CD4-positive, alpha-beta T cell (primary cell): Measurements from ENCODE around the gene NLRP11. TPM values are rescaled to one million over a fixed set of nuclear protein-coding genes. Genes with fewer than 3 reads are reported as not detected.
"Not testable (repeated sequence)": the region's sequence is repeated elsewhere in the genome, so short reads cannot be mapped to it uniquely, and the experiment has no call there.

Experiments used
- ATAC-seq: fragments of 200-7000 bp; cut with Tn5 transposase; one replicate; pipeline ENCODE4 v1.10.0; 2022; ENCODE audit warnings: mild to moderate bottlenecking; ENCODE audit not compliant: poor library complexity
- CTCF ChIA-PET: fragments of 350-600 bp; sonication (Branson Sonifier 250); formaldehyde crosslinking; loops from one replicate; lab custom pipeline; 2021; ENCODE audit warnings: antibody characterized with exemption, inconsistent platforms; lab: Charles Lee
- POLR2A ChIA-PET: fragments of 350-600 bp; sonication (Branson Sonifier 250); formaldehyde crosslinking; loops from one replicate; lab custom pipeline; 2021; ENCODE audit warnings: antibody characterized with exemption, inconsistent platforms; lab: Charles Lee
- DNase-seq, 14 experiments: peaks; one replicate each; pipeline ENCODE4 v3.0.0-alpha.2; 2013 to 2020; ENCODE audit warnings: mixed read lengths in 2 of 14
- H3K27ac ChIP-seq, 2 donors: one replicate each; pipeline versions ENCODE4 v1.5.1 to v1.7.0; 2013; ENCODE audit warnings: low read length in 2 of 2, low read depth in 1 of 2, mild to moderate bottlenecking in 1 of 2
- H3K27me3 ChIP-seq, 2 experiments: 1 replicate in 1 of 2; 2 replicates in 1 of 2; pipeline versions ENCODE4 v1.6.1 to v1.7.0; 2013; ENCODE audit warnings: low read length in 2 of 2, control low read depth in 1 of 2, mild to moderate bottlenecking in 1 of 2, moderate library complexity in 1 of 2; ENCODE audit not compliant: insufficient read depth in 2 of 2, control insufficient read depth in 1 of 2
- H3K36me3 ChIP-seq: one replicate; pipeline ENCODE4 v1.6.1; 2013; ENCODE audit warnings: low read length, control low read depth; ENCODE audit not compliant: insufficient read depth
- H3K4me1 ChIP-seq: one replicate; pipeline ENCODE4 v1.6.1; 2013; ENCODE audit warnings: low read length, control low read depth; ENCODE audit not compliant: insufficient read depth
- H3K4me3 ChIP-seq: one replicate; pipeline ENCODE4 v1.5.1; 2013; ENCODE audit warnings: mild to moderate bottlenecking, low read length, moderate library complexity
- H3K9me3 ChIP-seq, 2 experiments: 1 replicate in 1 of 2; 2 replicates in 1 of 2; pipeline versions ENCODE4 v1.6.1 to v1.7.0; 2013; ENCODE audit warnings: low read length in 2 of 2, mild to moderate bottlenecking in 2 of 2, control low read depth in 1 of 2, moderate library complexity in 1 of 2; ENCODE audit not compliant: control insufficient read depth in 1 of 2, insufficient read depth in 1 of 2
- H3K27ac Mint-ChIP-seq: one replicate; pipeline ENCODE4 v1.8.0; 2020; ENCODE audit warnings: mixed read lengths
- H3K27me3 Mint-ChIP-seq: one replicate; pipeline ENCODE4 v1.8.0; 2021; ENCODE audit warnings: mixed read lengths
- H3K36me3 Mint-ChIP-seq: one replicate; pipeline ENCODE4 v1.8.0; 2021; ENCODE audit warnings: low read depth, mixed read lengths
- H3K4me1 Mint-ChIP-seq: one replicate; pipeline ENCODE4 v1.8.0; 2021; ENCODE audit warnings: low read depth, mixed read lengths
- H3K4me3 Mint-ChIP-seq: one replicate; pipeline ENCODE4 v1.8.0; 2020; ENCODE audit warnings: mild to moderate bottlenecking, mixed read lengths
- H3K9me3 Mint-ChIP-seq: one replicate; pipeline ENCODE4 v1.8.0; 2020; ENCODE audit warnings: mixed read lengths
- intact Hi-C, 2 experiments: fragments of 100-400 bp; cut with DNase I in 1 of 2; cut with micrococcal nuclease in 1 of 2; formaldehyde crosslinking; loops; one replicate each; pipeline versions ENCODE4 v1.15.1 to v1.9.0; 2023 to 2025; cut with DNase I, micrococcal nuclease
- total RNA-seq, 174 experiments: library from RNA in 2 of 174; stranded (reverse) in 2 of 174; gene quantifications; one replicate each; pipeline ENCODE4 v1.2.3 and lab custom pipeline; 2021 to 2026
- TF ChIP-seq, protein P1 (sequence below): fragments of 200-600 bp; IDR thresholded peaks from one replicate; pipeline ENCODE4 v1.8.0; 2022; ENCODE audit warnings: antibody characterized with exemption, mild to moderate bottlenecking

The NLRP11 gene
- total RNA-seq, 2 experiments from 2014 or later, result not detected

DNA sequence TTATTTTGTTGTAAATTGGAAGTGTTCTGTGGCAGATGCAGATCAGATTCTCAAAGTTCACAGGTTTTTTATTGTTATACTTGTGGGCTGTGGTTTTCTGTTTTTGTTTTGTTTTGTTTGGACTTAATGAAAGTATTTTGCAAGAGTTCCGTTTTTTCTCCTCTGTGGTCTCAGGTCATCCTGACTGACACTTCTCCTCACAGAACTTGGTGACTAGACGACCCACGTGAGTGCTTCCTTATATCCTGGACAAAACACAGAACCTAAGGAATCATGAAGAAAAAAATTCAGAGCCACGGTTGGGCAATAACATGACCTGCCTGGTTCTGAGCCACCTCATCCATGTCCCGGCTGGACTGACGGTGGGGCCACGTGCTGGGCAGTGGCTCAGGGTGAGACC, 65.3 kb downstream of the NLRP11 start:
- no peak overlapping the region for H3K27ac ChIP-seq
- H3K4me1 ChIP-seq, result no peaks in the 10 kb centered on the region
- Mint-ChIP-seq H3K36me3 (no peaks in the 10 kb centered on the region), H3K27me3 (peaks cover 33% of the 10 kb centered on the region), H3K9me3 (no peaks in the 10 kb centered on the region), H3K27ac (no peak overlapping the region), H3K4me3 (no peak overlapping the region), H3K4me1 (no peaks in the 10 kb centered on the region)
- intact Hi-C loops, result no loop called here
- ATAC-seq (no peak), DNase-seq (peak in 2 of 14 experiments; percentile 18 to 24)
- H3K36me3 ChIP-seq, result no peaks in the 10 kb centered on the region
- TF ChIP-seq, protein P1, sequence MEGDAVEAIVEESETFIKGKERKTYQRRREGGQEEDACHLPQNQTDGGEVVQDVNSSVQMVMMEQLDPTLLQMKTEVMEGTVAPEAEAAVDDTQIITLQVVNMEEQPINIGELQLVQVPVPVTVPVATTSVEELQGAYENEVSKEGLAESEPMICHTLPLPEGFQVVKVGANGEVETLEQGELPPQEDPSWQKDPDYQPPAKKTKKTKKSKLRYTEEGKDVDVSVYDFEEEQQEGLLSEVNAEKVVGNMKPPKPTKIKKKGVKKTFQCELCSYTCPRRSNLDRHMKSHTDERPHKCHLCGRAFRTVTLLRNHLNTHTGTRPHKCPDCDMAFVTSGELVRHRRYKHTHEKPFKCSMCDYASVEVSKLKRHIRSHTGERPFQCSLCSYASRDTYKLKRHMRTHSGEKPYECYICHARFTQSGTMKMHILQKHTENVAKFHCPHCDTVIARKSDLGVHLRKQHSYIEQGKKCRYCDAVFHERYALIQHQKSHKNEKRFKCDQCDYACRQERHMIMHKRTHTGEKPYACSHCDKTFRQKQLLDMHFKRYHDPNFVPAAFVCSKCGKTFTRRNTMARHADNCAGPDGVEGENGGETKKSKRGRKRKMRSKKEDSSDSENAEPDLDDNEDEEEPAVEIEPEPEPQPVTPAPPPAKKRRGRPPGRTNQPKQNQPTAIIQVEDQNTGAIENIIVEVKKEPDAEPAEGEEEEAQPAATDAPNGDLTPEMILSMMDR, result no peak
- H3K27me3 ChIP-seq, result peaks cover 9 to 13% of the 10 kb centered on the region in 2 experiments
- H3K9me3 ChIP-seq, result peaks cover 5 to 7% of the 10 kb centered on the region in 2 experiments
- POLR2A ChIA-PET, result no interaction called here
- CTCF ChIA-PET, result no interaction called here
- no peak overlapping the region for H3K4me3 ChIP-seq

DNA sequence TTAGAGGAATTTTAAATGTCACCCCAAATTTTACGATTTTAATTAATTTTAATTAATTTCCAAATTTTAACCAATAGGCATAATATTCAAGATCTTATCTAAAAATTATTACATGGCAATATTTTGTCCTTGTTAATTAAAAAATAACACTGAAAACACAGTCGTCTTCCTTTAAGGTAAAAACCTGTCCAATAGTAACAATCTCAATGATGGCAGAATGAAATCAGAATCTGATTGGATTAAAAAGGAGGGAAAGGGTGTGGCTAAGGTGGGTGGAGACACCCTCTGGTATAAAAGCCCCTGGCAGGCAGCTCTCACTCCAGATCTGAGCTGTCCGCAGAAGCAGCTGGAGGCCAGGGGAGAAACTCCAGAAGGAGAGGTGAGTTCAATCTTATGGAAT, 73.0 kb downstream of the NLRP11 start, which contains the start of gene RFPL4A:
Gene RFPL4A, plus strand, starts transcription at position 301 of the 400 bp plus-strand sequence. CDS start 2,704 bp downstream, outside the sequence.
- H3K27ac ChIP-seq, H3K9me3 ChIP-seq, H3K4me1 ChIP-seq, H3K4me1 Mint-ChIP-seq, DNase-seq, H3K4me3 ChIP-seq, CTCF ChIA-PET, H3K27me3 ChIP-seq, H3K4me3 Mint-ChIP-seq, H3K9me3 Mint-ChIP-seq, intact Hi-C loops, POLR2A ChIA-PET, H3K36me3 ChIP-seq, ATAC-seq, H3K27ac Mint-ChIP-seq, H3K36me3 Mint-ChIP-seq: not testable (repeated sequence)
- H3K27me3 Mint-ChIP-seq, result peaks cover 31% of the 10 kb centered on the region

DNA sequence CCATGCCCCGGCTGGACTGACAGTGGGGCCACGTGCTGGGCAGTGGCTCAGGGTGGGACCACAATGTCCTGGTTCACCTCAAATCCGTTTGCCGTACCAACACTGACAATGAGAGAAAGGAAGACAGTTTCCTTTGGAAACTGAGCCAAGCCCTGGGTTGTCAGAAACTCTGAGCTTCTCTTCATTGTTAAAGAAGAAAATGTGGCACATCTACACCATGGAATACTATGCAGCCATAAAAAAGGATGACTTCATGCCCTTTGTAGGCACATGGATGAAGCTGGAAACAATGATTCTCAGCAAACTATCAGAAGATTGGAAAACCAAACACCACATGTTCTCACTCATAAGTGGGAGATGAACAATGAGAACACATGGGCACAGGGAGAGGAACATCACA, 75.0 kb downstream of the NLRP11 start:
- H3K36me3 ChIP-seq, ATAC-seq, H3K27ac ChIP-seq, POLR2A ChIA-PET, H3K4me1 ChIP-seq, intact Hi-C loops, H3K9me3 ChIP-seq, DNase-seq, H3K9me3 Mint-ChIP-seq, CTCF ChIA-PET, H3K27me3 ChIP-seq, H3K27ac Mint-ChIP-seq, H3K36me3 Mint-ChIP-seq, H3K4me3 Mint-ChIP-seq, H3K4me1 Mint-ChIP-seq, H3K4me3 ChIP-seq: not testable (repeated sequence)
- peaks cover 38% of the 10 kb centered on the region for H3K27me3 Mint-ChIP-seq

DNA sequence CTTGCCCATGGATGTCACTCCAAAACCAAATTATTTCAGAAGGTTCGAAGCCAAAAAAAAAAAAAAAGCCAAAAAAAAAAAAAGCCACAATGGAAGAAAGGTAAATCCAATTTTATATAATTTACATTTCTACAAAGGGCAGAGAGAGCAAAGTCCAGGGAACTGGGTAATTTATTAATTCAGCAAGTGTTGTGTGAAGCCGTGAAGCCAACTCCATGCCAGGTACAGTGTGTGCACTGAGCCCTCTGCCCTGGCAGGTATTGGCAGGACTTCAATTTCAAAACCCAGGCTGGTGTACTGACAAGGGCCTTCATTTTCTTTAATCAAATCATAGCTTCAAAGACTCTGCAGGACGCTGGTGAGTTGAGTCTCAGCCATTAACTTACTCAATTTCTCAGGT, 78.4 kb downstream of the NLRP11 start:
- H3K36me3 ChIP-seq, result no peaks in the 10 kb centered on the region
- no peaks in the 10 kb centered on the region for H3K4me1 ChIP-seq
- no peaks in the 10 kb centered on the region for H3K4me1 Mint-ChIP-seq
- no peak for DNase-seq
- peaks cover 0 to 6% of the 10 kb centered on the region in 2 experiments for H3K27me3 ChIP-seq
- ATAC-seq, result no peak
- no peaks in the 10 kb centered on the region for H3K36me3 Mint-ChIP-seq
- intact Hi-C loops, result no loop called here
- TF ChIP-seq, protein P1, result no peak
- no peaks in the 10 kb centered on the region for H3K9me3 Mint-ChIP-seq
- CTCF ChIA-PET, result no interaction called here
- no peak overlapping the region for H3K27ac Mint-ChIP-seq
- POLR2A ChIA-PET, result no interaction called here
- peaks cover 0 to 12% of the 10 kb centered on the region in 2 experiments for H3K9me3 ChIP-seq
- no peak overlapping the region for H3K4me3 Mint-ChIP-seq
- H3K27me3 Mint-ChIP-seq, result peaks cover 26% of the 10 kb centered on the region
- H3K4me3 ChIP-seq, result no peak overlapping the region
- H3K27ac ChIP-seq, result no peak overlapping the region
